ENCODE measurements around the gene ERVK3-1. TPM values are rescaled to one million over a fixed set of nuclear protein-coding genes. Genes with fewer than 3 reads are reported as not detected.
"Not testable (repeated sequence)": the region's sequence is repeated elsewhere in the genome, so short reads cannot be mapped to it uniquely, and the experiment has no call there.

The ERVK3-1 gene, protein sequence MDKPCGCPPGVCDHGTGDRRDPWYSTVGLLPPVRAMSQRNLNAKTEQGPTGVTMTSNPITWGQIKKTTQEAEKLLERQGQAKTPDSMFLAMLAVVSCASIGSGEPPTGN
- 10 to 100 TPM; 70.8 to 73.5 TPM for total RNA-seq

DNA sequence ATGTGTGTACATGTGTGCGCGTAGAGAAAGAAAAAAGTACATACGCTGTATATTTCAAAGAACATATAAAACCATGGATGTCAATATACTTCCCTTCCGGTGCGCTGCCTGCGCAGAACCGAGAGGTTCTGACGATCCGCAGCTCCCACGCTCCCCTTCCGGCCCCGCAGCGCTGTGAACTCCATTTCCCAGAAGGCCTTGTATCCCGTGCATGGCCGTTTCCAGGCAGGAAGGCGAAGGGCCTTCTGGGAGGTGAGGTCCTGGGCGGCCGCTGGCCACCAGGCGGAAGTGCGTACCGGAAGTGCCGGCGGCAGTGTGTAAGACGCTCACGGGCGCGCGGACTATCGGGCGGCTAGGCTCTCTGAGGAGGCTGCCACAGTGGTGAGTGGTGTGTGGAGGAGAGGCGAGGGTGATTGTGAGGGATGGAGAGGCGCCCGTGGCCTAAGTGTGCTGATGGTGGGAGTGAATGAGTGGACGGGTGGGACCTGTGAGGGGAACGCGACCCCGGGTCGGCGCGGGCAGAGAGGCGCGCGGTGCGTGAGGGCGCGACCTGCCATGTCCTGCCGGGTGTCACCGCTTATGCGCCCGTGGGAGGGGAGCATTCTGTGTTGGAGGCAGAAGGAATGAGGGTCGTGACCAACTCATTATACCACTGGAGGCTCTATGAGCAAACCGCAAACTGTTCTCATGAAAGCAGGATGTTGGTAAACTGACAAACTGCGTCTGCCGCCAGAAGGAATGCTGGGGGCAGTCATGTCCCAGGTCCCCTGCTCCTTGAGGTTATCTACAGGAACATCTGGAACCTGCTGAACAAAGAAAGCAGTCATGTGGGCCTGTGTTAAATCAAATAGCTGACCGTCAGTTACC lies at the start of gene ERVK3-1:
TSS of gene ERVK3-1 (plus strand) at position 313 of the 867 bp plus-strand sequence. CDS start 6,792 bp downstream, outside the sequence.
- peaks cover 59% of the 10 kb centered on the region for H3K4me1 Mint-ChIP-seq (ENCODE audit: low read depth)
- peak; percentile 95 to 97 for DNase-seq
- peak within 1 kb of the TSS; percentile 85 for H3K27ac Mint-ChIP-seq
- H3K27me3 Mint-ChIP-seq (ENCODE audit: low read depth): no peaks in the 10 kb centered on the region
- peaks cover 0 to 3% of the 10 kb centered on the region in 2 donors for H3K9me3 Mint-ChIP-seq
- H3K4me3 Mint-ChIP-seq: peak within 1 kb of the TSS; percentile 91 to 98
- ATAC-seq (replicated peaks in 1 of 2): peak; percentile 97 to 98
- H3K36me3 Mint-ChIP-seq (ENCODE audit: insufficient read depth in 2 of 2): peaks cover 18 to 44% of the 10 kb centered on the region in 2 donors

- not testable (repeated sequence) for H3K27me3 Mint-ChIP-seq (ENCODE audit: low read depth); ATAC-seq (replicated peaks in 1 of 2); DNase-seq; H3K27ac Mint-ChIP-seq; H3K4me3 Mint-ChIP-seq; H3K4me1 Mint-ChIP-seq (ENCODE audit: low read depth)
- peaks cover 75 to 95% of the 10 kb centered on the region in 2 donors for H3K36me3 Mint-ChIP-seq (ENCODE audit: insufficient read depth in 2 of 2)
- peaks cover 21 to 52% of the 10 kb centered on the region in 2 donors for H3K9me3 Mint-ChIP-seq
Measured at GRCh38 chr19:58258259-58258658, 46.9 kb upstream of the ERVK3-1 start.

- ATAC-seq (replicated peaks in 1 of 2): no peak
- Mint-ChIP-seq H3K4me1 (ENCODE audit: low read depth) (no peaks in the 10 kb centered on the region), H3K27me3 (ENCODE audit: low read depth) (no peaks in the 10 kb centered on the region), H3K36me3 (ENCODE audit: insufficient read depth in 2 of 2) (peaks cover 56 to 82% of the 10 kb centered on the region in 2 donors), H3K9me3 (peaks cover 15 to 41% of the 10 kb centered on the region in 2 donors), H3K4me3 (no peak overlapping the region), H3K27ac (peak overlapping the region; percentile 69)
- no peak for DNase-seq
Measured at GRCh38 chr19:58261600-58261967, 43.6 kb upstream of the ERVK3-1 start.

GRCh38 chr19:58261968-58262921 lies 42.9 kb upstream of the ERVK3-1 start:
- H3K27ac Mint-ChIP-seq: peak overlapping the region; percentile 88
- no peaks in the 10 kb centered on the region for H3K27me3 Mint-ChIP-seq (ENCODE audit: low read depth)
- H3K4me1 Mint-ChIP-seq (ENCODE audit: low read depth): no peaks in the 10 kb centered on the region
- ATAC-seq (replicated peaks in 1 of 2) (no peak), DNase-seq (no peak)
- peaks cover 54 to 80% of the 10 kb centered on the region in 2 donors for H3K36me3 Mint-ChIP-seq (ENCODE audit: insufficient read depth in 2 of 2)
- H3K4me3 Mint-ChIP-seq: no peak overlapping the region
- peaks cover 15 to 38% of the 10 kb centered on the region in 2 donors for H3K9me3 Mint-ChIP-seq

- no peak for DNase-seq
- Mint-ChIP-seq H3K36me3 (ENCODE audit: insufficient read depth in 2 of 2) (peaks cover 47 to 79% of the 10 kb centered on the region in 2 donors), H3K4me3 (no peak overlapping the region), H3K27ac (no peak overlapping the region), H3K4me1 (ENCODE audit: low read depth) (no peaks in the 10 kb centered on the region), H3K9me3 (peaks cover 12 to 33% of the 10 kb centered on the region in 2 donors), H3K27me3 (ENCODE audit: low read depth) (no peaks in the 10 kb centered on the region)
- no peak for ATAC-seq (replicated peaks in 1 of 2)
Measured at GRCh38 chr19:58262922-58263296, 42.3 kb upstream of the ERVK3-1 start.

- H3K27ac Mint-ChIP-seq: no peak overlapping the region
- no peak overlapping the region for H3K4me3 Mint-ChIP-seq
- peaks cover 38 to 71% of the 10 kb centered on the region in 2 donors for H3K36me3 Mint-ChIP-seq (ENCODE audit: insufficient read depth in 2 of 2)
- peaks cover 8 to 22% of the 10 kb centered on the region in 2 donors for H3K9me3 Mint-ChIP-seq
- no peaks in the 10 kb centered on the region for H3K4me1 Mint-ChIP-seq (ENCODE audit: low read depth)
- DNase-seq (no peak), ATAC-seq (replicated peaks in 1 of 2) (no peak)
- no peaks in the 10 kb centered on the region for H3K27me3 Mint-ChIP-seq (ENCODE audit: low read depth)
Measured at GRCh38 chr19:58265100-58265499, 40.1 kb upstream of the ERVK3-1 start.

GRCh38 chr19:58268344-58268743 lies 36.8 kb upstream of the ERVK3-1 start:
- Mint-ChIP-seq H3K27me3 (ENCODE audit: low read depth) (no peaks in the 10 kb centered on the region), H3K36me3 (ENCODE audit: insufficient read depth in 2 of 2) (peaks cover 27 to 68% of the 10 kb centered on the region in 2 donors), H3K27ac (no peak overlapping the region), H3K4me3 (no peak overlapping the region), H3K4me1 (ENCODE audit: low read depth) (no peaks in the 10 kb centered on the region), H3K9me3 (peaks cover 6 to 13% of the 10 kb centered on the region in 2 donors)
- ATAC-seq (replicated peaks in 1 of 2) (no peak), DNase-seq (no peak)

- H3K4me1 Mint-ChIP-seq (ENCODE audit: low read depth): peaks cover 12% of the 10 kb centered on the region
- peaks cover 8 to 15% of the 10 kb centered on the region in 2 donors for H3K9me3 Mint-ChIP-seq
- H3K27ac Mint-ChIP-seq: no peak overlapping the region
- ATAC-seq (replicated peaks in 1 of 2) (no peak), DNase-seq (no peak)
- H3K27me3 Mint-ChIP-seq (ENCODE audit: low read depth): no peaks in the 10 kb centered on the region
- H3K36me3 Mint-ChIP-seq (ENCODE audit: insufficient read depth in 2 of 2): peaks cover 28 to 61% of the 10 kb centered on the region in 2 donors
- H3K4me3 Mint-ChIP-seq: no peak overlapping the region
Measured at GRCh38 chr19:58274771-58275201, 30.4 kb upstream of the ERVK3-1 start.

GRCh38 chr19:58275564-58275963 lies 29.6 kb upstream of the ERVK3-1 start:
- Mint-ChIP-seq H3K9me3 (peaks cover 6 to 13% of the 10 kb centered on the region in 2 donors), H3K36me3 (ENCODE audit: insufficient read depth in 2 of 2) (peaks cover 24 to 57% of the 10 kb centered on the region in 2 donors), H3K4me3 (no peak overlapping the region), H3K4me1 (ENCODE audit: low read depth) (peaks cover 20% of the 10 kb centered on the region), H3K27me3 (ENCODE audit: low read depth) (no peaks in the 10 kb centered on the region), H3K27ac (no peak overlapping the region)
- DNase-seq: no peak
- no peak for ATAC-seq (replicated peaks in 1 of 2)

GRCh38 chr19:58277197-58277596 lies 28.0 kb upstream of the ERVK3-1 start:
- H3K27me3 Mint-ChIP-seq (ENCODE audit: low read depth): no peaks in the 10 kb centered on the region
- peak overlapping the region; percentile 18 to 96 for H3K4me3 Mint-ChIP-seq
- H3K4me1 Mint-ChIP-seq (ENCODE audit: low read depth): peaks cover 33% of the 10 kb centered on the region
- no peak for ATAC-seq (replicated peaks in 1 of 2)
- H3K9me3 Mint-ChIP-seq: peaks cover 5 to 6% of the 10 kb centered on the region in 2 donors
- peaks cover 23 to 52% of the 10 kb centered on the region in 2 donors for H3K36me3 Mint-ChIP-seq (ENCODE audit: insufficient read depth in 2 of 2)
- H3K27ac Mint-ChIP-seq: no peak overlapping the region
- no peak for DNase-seq

DNA sequence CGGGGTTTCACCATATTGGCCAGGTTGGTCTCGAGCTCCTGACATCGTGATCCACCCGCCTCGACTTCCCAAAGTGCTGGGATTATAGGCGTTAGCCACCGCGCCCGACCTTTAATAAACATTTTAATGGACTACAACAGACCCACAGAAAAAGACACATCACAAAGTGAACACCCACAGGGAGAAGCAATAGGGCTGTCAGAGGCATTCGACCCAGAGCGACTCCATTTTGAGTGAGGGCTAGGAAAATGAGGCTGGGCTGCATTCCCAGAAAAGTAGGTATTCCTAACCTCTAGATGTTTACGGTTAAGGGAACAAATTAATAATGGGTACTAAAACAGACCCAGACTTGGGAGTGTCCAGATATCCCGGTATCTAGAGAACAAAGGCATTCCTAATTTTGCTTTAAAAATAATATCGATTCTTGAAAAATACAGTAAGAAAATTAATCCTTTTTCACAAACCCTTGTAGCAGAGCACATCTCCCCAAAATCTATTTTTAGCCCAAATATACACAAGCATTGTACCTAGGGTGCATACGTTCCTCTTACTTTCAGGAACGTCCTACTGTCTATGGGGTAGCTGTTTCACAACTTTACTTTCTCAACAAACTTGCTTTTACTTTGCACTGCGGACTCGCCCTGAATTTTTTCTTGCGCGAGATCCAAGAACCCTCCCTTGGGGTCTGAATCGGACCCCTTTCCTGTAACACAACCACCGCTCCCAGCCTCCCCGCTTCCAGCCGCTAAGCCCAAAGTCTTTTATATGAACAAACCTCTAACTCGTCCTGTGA lies 27.2 kb upstream of the ERVK3-1 start:
- peaks cover 5% of the 10 kb centered on the region in 2 donors for H3K9me3 Mint-ChIP-seq
- H3K27me3 Mint-ChIP-seq (ENCODE audit: low read depth): no peaks in the 10 kb centered on the region
- DNase-seq (no peak), ATAC-seq (replicated peaks in 1 of 2) (peak; percentile 1)
- peak overlapping the region; percentile 70 for H3K27ac Mint-ChIP-seq
- peaks cover 20 to 48% of the 10 kb centered on the region in 2 donors for H3K36me3 Mint-ChIP-seq (ENCODE audit: insufficient read depth in 2 of 2)
- H3K4me1 Mint-ChIP-seq (ENCODE audit: low read depth): peaks cover 33% of the 10 kb centered on the region
- peak overlapping the region; percentile 72 to 96 for H3K4me3 Mint-ChIP-seq

DNA sequence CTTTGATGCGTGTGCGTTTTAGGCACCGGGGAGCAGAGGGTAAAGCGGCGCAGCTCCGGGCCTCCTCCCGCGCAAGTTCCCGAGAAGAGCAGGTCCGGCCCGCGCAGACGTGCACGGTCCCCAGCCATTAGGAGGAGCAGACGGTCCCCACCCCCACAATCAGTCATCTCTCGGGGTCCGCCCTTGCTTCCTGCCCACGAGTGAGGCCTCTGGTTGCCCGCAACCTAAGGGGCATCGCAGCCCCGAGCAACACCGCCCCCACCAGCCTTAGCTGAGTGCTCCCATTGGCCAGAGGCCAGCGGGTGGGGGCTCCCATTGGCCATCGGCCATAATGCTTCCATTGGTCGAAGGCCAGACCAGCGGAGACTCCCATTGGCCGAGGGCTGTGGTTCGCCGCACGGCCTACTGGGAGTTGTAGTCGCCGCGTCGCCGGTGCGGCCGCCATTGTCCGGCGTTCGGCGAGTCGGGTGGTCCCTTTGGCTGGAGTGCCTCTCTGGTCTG lies 26.6 kb upstream of the ERVK3-1 start, which contains the start of gene ZNF8:
TSS of gene ZNF8 (plus strand) at position 415 of the 501 bp plus-strand sequence. CDS start 127 bp downstream, outside the sequence.
- H3K9me3 Mint-ChIP-seq: peaks cover 5% of the 10 kb centered on the region in 2 donors
- H3K4me1 Mint-ChIP-seq (ENCODE audit: low read depth): peaks cover 33% of the 10 kb centered on the region

More for the DNA sequence above, 26.6 kb upstream of the ERVK3-1 start, which contains the start of gene ZNF8:
- no peaks in the 10 kb centered on the region for H3K27me3 Mint-ChIP-seq (ENCODE audit: low read depth)
- DNase-seq (peak; percentile 98 to 99), ATAC-seq (replicated peaks in 1 of 2) (peak; percentile 94 to 96)
- peaks cover 20 to 48% of the 10 kb centered on the region in 2 donors for H3K36me3 Mint-ChIP-seq (ENCODE audit: insufficient read depth in 2 of 2)
- peak within 1 kb of the TSS; percentile 71 for H3K27ac Mint-ChIP-seq
- H3K4me3 Mint-ChIP-seq: peak within 1 kb of the TSS; percentile 72 to 96

Measured in activated T-cell treated with anti-CD3 and anti-CD28 coated beads, Interleukin-2, amount 50 U/mL, for 72 hours (primary cell).